Measurements from ENCODE around the gene PPP2R2D. TPM values are rescaled to one million over a fixed set of nuclear protein-coding genes. Genes with fewer than 3 reads are reported as not detected.

PPP2R2D gene
- total and polyA plus RNA-seq, 3 experiments from 2014 or later: 23.5 to 34.0 (median 24.5) TPM

DNA sequence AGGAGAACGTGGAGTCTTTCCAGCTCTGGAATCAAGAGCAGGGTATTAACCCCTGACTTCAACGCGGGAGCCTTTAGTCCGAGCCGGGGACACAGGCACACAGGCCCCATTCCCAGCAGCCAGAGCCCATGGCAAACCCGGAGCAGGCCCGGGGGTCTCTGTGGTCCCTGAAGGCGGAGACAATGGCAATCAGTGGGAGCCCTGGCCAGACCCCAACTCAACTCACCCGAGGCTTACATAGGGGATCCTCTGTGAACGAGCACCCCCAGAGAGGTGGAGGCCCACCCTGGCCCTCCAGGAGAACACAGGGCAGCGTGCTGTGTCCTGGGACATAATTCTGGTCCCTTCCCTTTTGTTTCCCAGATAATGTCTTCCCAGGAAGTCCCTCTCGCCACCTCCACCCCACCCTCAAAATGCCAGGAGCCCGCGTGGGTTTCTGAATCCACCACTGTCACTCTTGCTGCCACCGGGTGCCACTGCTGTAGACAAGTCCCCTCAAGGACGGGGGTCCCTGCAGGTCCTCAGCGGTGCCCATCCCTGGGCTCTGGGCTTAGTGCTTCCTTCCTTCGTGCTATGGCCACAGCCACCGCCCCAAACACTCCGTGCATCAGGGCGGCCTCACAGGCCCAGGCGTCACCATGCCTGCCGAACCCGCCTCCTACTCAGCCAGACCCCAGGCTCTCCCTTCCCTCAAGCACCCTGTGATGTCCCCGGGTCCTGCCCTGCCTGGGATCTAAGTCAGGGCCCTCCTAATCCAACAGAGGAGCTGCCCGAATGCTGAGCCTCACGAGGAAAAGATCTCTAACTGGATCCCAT is 28.6 kb upstream of the PPP2R2D start:
- Mint-ChIP-seq H3K27ac (no peak overlapping the region), H3K4me1 (peaks cover 4 to 5% (median 5%) of the 10 kb centered on the region in 3 donors), H3K27me3 (peaks cover 21 to 30% of the 10 kb centered on the region in 2 donors), H3K36me3 (no peaks in the 10 kb centered on the region), H3K9me3 (no peaks in the 10 kb centered on the region), H3K4me3 (no peak overlapping the region)
- peaks cover 5% of the 10 kb centered on the region for H3K27me3 ChIP-seq (ENCODE audit: insufficient read depth, low read length, poor library complexity, severe bottlenecking)
- ChIA-PET POLR2A (no interaction called here), CTCF (no interaction called here)
- H3K9me3 ChIP-seq (ENCODE audit: low read length): no peaks in the 10 kb centered on the region
- peaks cover 4% of the 10 kb centered on the region for H3K4me1 ChIP-seq (ENCODE audit: insufficient read depth, low read length)
- no peak overlapping the region for H3K27ac ChIP-seq (ENCODE audit: low read depth, low read length)
- DNase-seq: peak in 1 of 5 donors; percentile 29
- H3K4me3 ChIP-seq (ENCODE audit: low read length): no peak overlapping the region
- H3K36me3 ChIP-seq (ENCODE audit: insufficient read depth, low read length): no peaks in the 10 kb centered on the region

DNA sequence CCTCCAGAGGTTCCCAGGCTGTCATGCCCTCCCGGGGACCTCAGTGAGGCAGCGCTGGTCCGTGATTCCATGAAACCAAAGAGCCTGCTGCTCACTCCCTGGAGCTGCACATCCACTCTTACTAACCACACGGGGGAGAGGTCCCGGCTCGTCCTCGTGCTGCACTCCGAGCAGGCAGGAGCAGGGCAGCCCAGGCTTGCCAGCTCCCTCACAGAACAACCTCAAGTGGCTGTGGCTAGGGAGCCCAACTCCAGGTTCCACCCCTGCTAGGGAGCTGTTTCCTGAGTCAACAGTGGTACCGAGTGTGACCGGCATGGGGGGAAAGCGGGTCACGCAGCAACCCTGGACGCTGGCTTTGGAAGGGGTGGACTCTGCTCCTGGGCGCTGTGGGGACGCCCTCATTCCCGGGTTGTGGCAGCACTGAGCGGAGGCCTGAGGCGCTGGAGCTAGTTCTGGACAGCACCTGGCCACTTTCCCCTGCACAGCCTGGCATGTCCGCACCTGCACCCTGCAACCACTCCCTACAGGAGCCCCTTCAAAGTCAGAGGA is 27.9 kb upstream of the PPP2R2D start:
- no peak overlapping the region for H3K4me3 ChIP-seq (ENCODE audit: low read length)
- no peak overlapping the region for H3K27ac Mint-ChIP-seq
- H3K9me3 Mint-ChIP-seq: peaks cover 0 to under 1% (median 0%) of the 10 kb centered on the region in 5 donors
- ChIA-PET CTCF (interaction anchor here (1.2 kb wide), 1 partner anchor 150 kb away, joined by 3 read pairs; no protein-coding TSS in a partner anchor), POLR2A (no interaction called here)
- peak in 1 of 5 donors; percentile 21 for DNase-seq
- H3K27ac ChIP-seq (ENCODE audit: low read depth, low read length): no peak overlapping the region
- no peaks in the 10 kb centered on the region for H3K36me3 Mint-ChIP-seq
- peaks cover 5% of the 10 kb centered on the region for H3K27me3 ChIP-seq (ENCODE audit: insufficient read depth, low read length, poor library complexity, severe bottlenecking)
- H3K4me1 ChIP-seq (ENCODE audit: insufficient read depth, low read length): peaks cover 4% of the 10 kb centered on the region
- no peaks in the 10 kb centered on the region for H3K9me3 ChIP-seq (ENCODE audit: low read length)
- no peak overlapping the region for H3K4me3 Mint-ChIP-seq
- H3K4me1 Mint-ChIP-seq: peaks cover 4 to 5% (median 5%) of the 10 kb centered on the region in 3 donors
- no peaks in the 10 kb centered on the region for H3K36me3 ChIP-seq (ENCODE audit: insufficient read depth, low read length)
- H3K27me3 Mint-ChIP-seq: peaks cover 21 to 35% of the 10 kb centered on the region in 2 donors

DNA sequence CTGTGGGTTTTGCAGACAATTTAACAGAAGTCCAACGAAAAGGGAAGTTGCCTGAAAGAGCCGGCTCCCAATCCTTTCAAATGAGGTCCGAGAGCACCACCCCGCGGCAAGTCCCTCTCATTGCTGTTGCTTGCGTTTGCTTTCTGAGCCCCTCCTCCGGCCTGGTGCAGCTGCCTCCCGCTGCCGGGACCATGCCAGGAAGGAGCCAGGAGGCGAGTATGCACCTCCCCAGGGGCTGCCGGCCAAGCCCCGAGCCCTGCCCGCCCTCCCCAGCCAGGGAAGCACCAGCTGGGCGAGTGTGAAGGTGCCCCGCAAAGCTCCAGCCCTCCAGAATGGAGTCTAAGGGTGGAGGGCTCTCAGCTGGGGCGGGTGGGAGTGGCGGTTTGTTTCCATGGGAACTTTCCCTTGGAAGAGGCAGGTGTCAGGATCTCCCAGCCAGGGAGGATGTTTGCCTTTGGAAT is 25.8 kb upstream of the PPP2R2D start:
- ChIA-PET POLR2A (no interaction called here), CTCF (no interaction called here)
- H3K4me3 ChIP-seq (ENCODE audit: low read length): no peak overlapping the region

DNA sequence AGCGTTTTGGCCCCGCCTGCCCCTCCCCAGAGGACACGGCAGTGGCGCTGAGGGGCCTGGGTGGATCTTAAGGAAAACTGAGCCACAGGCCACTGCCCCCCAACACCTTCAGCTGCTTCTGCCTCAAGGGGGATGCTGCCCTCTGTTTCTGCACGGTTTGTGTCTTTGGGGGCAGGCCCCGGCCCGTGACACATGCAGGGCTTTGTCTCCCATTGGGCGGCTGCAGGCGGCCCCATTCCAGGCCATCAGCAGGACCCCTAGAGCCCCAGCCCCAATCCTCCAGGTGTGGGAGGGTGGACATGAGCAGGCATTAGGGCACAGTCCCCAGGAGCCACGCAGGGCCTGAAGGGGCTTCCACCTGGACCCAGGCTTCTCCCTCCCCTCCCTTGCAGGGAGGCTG is 25.3 kb upstream of the PPP2R2D start:
- Histone ChIP-seq H3K36me3 (ENCODE audit: insufficient read depth, low read length) (no peaks in the 10 kb centered on the region), H3K27me3 (ENCODE audit: insufficient read depth, low read length, poor library complexity, severe bottlenecking) (peaks cover 5% of the 10 kb centered on the region), H3K9me3 (ENCODE audit: low read length) (no peaks in the 10 kb centered on the region), H3K4me1 (ENCODE audit: insufficient read depth, low read length) (peaks cover 4% of the 10 kb centered on the region), H3K27ac (ENCODE audit: low read depth, low read length) (no peak overlapping the region), H3K4me3 (ENCODE audit: low read length) (no peak overlapping the region)
- Mint-ChIP-seq H3K9me3 (peaks cover 0 to 3% (median 0%) of the 10 kb centered on the region in 5 donors), H3K4me1 (peaks cover 4 to 5% (median 5%) of the 10 kb centered on the region in 3 donors), H3K27ac (no peak overlapping the region), H3K36me3 (peaks cover 0 to 3% (median 0%) of the 10 kb centered on the region in 3 donors), H3K27me3 (peaks cover 23 to 49% of the 10 kb centered on the region in 2 donors), H3K4me3 (no peak overlapping the region)
- ChIA-PET CTCF (no interaction called here), POLR2A (no interaction called here)
- peak in 1 of 5 donors; percentile 25 for DNase-seq

More for the DNA sequence above, 25.8 kb upstream of the PPP2R2D start:
- Histone ChIP-seq H3K4me1 (ENCODE audit: insufficient read depth, low read length) (peaks cover 4% of the 10 kb centered on the region), H3K27me3 (ENCODE audit: insufficient read depth, low read length, poor library complexity, severe bottlenecking) (peaks cover 5% of the 10 kb centered on the region), H3K27ac (ENCODE audit: low read depth, low read length) (no peak overlapping the region), H3K36me3 (ENCODE audit: insufficient read depth, low read length) (no peaks in the 10 kb centered on the region), H3K9me3 (ENCODE audit: low read length) (no peaks in the 10 kb centered on the region)
- Mint-ChIP-seq H3K9me3 (peaks cover 0 to 3% (median 0%) of the 10 kb centered on the region in 5 donors), H3K36me3 (peaks cover 0 to 3% (median 0%) of the 10 kb centered on the region in 3 donors), H3K4me1 (peaks cover 4 to 5% (median 5%) of the 10 kb centered on the region in 3 donors), H3K4me3 (no peak overlapping the region), H3K27ac (no peak overlapping the region), H3K27me3 (peaks cover 23 to 49% of the 10 kb centered on the region in 2 donors)
- peak; percentile 11 to 43 (median 24) for DNase-seq

DNA sequence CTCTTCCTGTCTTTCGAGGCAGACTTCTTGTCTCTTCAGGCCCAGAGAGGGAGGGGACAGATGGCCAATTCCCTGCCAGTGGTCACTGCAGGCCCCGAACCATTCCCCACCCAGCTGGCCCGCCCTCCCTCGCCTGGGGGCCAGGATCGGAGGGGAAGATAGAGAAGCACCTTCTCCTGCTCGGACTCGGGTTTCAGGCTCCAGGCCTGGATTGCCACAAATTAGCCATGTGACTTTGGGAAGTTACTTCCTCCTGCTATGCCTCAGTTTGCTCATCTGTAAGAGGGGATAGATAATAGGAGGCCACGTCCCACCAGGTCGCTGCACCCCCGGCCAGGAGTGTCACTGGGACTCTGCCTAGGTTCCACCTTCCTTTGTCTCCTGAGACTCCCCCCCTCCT is 24.8 kb upstream of the PPP2R2D start:
- peaks cover 0 to 3% (median 0%) of the 10 kb centered on the region in 5 donors for H3K9me3 Mint-ChIP-seq
- POLR2A ChIA-PET: no interaction called here

DNA sequence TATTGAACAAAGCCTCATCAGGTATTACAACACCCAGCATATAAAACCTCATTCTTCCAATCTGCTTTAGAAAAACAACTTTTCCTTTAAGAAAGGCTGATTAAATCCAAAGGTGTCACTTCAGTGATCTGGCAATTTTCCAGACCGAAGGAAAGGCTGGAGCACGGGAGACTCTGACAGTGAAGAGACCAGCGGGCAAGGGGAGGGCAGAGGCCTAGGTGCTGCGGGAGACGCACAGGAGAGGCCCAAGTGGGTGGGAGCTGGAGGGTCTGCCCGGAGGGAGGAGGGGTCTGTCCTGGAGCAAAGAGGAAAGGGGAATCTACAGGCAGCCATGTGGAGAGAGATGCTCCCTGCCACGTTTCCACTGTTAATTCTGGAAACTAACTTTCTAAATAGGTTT is 24.3 kb upstream of the PPP2R2D start:
- POLR2A ChIA-PET: interaction anchor here (0.7 kb wide), 1 partner anchor 8 kb away, joined by 6 read pairs; no protein-coding TSS in a partner anchor
- Mint-ChIP-seq H3K9me3 (peaks cover 0 to 3% (median 0%) of the 10 kb centered on the region in 5 donors), H3K27ac (no peak overlapping the region), H3K27me3 (peaks cover 20 to 50% of the 10 kb centered on the region in 2 donors), H3K4me3 (no peak overlapping the region), H3K36me3 (peaks cover 0 to 3% (median 0%) of the 10 kb centered on the region in 3 donors), H3K4me1 (peaks cover 4 to 5% (median 5%) of the 10 kb centered on the region in 3 donors)
- no peak overlapping the region for H3K4me3 ChIP-seq (ENCODE audit: low read length)
- CTCF ChIA-PET: no interaction called here
- no peaks in the 10 kb centered on the region for H3K36me3 ChIP-seq (ENCODE audit: insufficient read depth, low read length)
- no peak overlapping the region for H3K27ac ChIP-seq (ENCODE audit: low read depth, low read length)
- H3K9me3 ChIP-seq (ENCODE audit: low read length): no peaks in the 10 kb centered on the region
- peak in 1 of 5 donors; percentile 17 for DNase-seq
- H3K4me1 ChIP-seq (ENCODE audit: insufficient read depth, low read length): peaks cover 4% of the 10 kb centered on the region
- H3K27me3 ChIP-seq (ENCODE audit: insufficient read depth, low read length, poor library complexity, severe bottlenecking): peaks cover 5% of the 10 kb centered on the region

More for the DNA sequence above, 24.8 kb upstream of the PPP2R2D start:
- H3K36me3 Mint-ChIP-seq: peaks cover 0 to 3% (median 0%) of the 10 kb centered on the region in 3 donors
- peaks cover 4 to 5% (median 5%) of the 10 kb centered on the region in 3 donors for H3K4me1 Mint-ChIP-seq
- Histone ChIP-seq H3K36me3 (ENCODE audit: insufficient read depth, low read length) (no peaks in the 10 kb centered on the region), H3K4me3 (ENCODE audit: low read length) (no peak overlapping the region), H3K27me3 (ENCODE audit: insufficient read depth, low read length, poor library complexity, severe bottlenecking) (peaks cover 5% of the 10 kb centered on the region), H3K4me1 (ENCODE audit: insufficient read depth, low read length) (peaks cover 4% of the 10 kb centered on the region), H3K9me3 (ENCODE audit: low read length) (no peaks in the 10 kb centered on the region), H3K27ac (ENCODE audit: low read depth, low read length) (no peak overlapping the region)
- peak in 1 of 5 donors; percentile 39 for DNase-seq
- H3K27ac Mint-ChIP-seq: no peak overlapping the region
- peaks cover 23 to 51% of the 10 kb centered on the region in 2 donors for H3K27me3 Mint-ChIP-seq
- H3K4me3 Mint-ChIP-seq: no peak overlapping the region
- CTCF ChIA-PET: no interaction called here

DNA sequence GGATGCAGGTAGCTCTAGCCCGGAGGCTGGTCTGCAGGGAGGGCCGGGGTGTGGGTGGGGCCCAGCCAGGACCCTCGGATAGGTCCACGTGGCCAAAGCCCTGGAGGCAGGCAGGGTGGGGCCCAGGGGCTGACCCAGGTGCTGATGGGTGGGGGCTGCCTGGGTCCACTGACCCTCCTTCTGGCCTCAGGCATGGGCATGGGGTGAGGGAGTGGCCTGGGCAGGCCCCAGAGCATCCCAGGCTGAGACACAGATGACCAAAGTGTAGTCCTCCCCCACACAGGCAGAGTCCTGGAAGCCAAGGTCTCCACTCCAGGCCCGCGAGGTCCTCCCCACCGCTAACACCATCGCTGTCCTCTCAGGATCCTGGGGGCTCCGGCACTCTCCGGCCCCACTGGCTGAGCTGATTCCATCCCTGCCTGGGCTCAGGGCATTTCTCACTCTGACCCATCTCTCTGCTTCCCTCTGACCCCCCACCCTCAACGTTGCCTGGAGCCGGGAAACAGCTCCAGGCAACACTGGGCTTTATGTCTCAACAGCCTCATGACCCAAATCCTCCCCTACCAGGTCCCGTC is 20.7 kb upstream of the PPP2R2D start:
- H3K4me3 ChIP-seq (ENCODE audit: low read length): no peak overlapping the region
- H3K27me3 Mint-ChIP-seq: peaks cover 10 to 40% of the 10 kb centered on the region in 2 donors
- H3K9me3 Mint-ChIP-seq: peaks cover 0 to 3% (median 0%) of the 10 kb centered on the region in 5 donors
- no peak overlapping the region for H3K27ac ChIP-seq (ENCODE audit: low read depth, low read length)
- ChIA-PET CTCF (no interaction called here), POLR2A (no interaction called here)
- H3K4me3 Mint-ChIP-seq: no peak overlapping the region
- no peaks in the 10 kb centered on the region for H3K36me3 ChIP-seq (ENCODE audit: insufficient read depth, low read length)
- no peaks in the 10 kb centered on the region for H3K9me3 ChIP-seq (ENCODE audit: low read length)
- H3K27ac Mint-ChIP-seq: no peak overlapping the region
- no peaks in the 10 kb centered on the region for H3K4me1 Mint-ChIP-seq
- H3K4me1 ChIP-seq (ENCODE audit: insufficient read depth, low read length): no peaks in the 10 kb centered on the region
- peaks cover 0 to 3% (median 0%) of the 10 kb centered on the region in 3 donors for H3K36me3 Mint-ChIP-seq
- H3K27me3 ChIP-seq (ENCODE audit: insufficient read depth, low read length, poor library complexity, severe bottlenecking): peaks cover 5% of the 10 kb centered on the region
- DNase-seq: no peak

Measured in CD8-positive, alpha-beta memory T cell (primary cell).